NCI-H460 (cell line): ENCODE measurements around the gene KRT37. TPM values are rescaled to one million over a fixed set of nuclear protein-coding genes. Genes with fewer than 3 reads are reported as not detected.
A peak's percentile ranks its signal among the peaks of the same experiment; 100 is the strongest.
"Not testable (repeated sequence)": the region's sequence is repeated elsewhere in the genome, so short reads cannot be mapped to it uniquely, and the experiment has no call there.

Experiments used
- DNase-seq: peaks from one replicate; pipeline ENCODE4 v3.0.0-alpha.2; 2016; ENCODE audit warnings: low read depth; ENCODE audit errors: extremely low read depth
- total RNA-seq: library from RNA; depleted of rRNA; stranded (reverse); fragments of >200 nt; shearing (Covaris generic); gene quantifications from 2 replicates; pipeline ENCODE4 v1.2.3, GENCODE V29; 2014

The KRT37 gene
- total RNA-seq, 1 experiment from 2014 or later: not detected

DNA sequence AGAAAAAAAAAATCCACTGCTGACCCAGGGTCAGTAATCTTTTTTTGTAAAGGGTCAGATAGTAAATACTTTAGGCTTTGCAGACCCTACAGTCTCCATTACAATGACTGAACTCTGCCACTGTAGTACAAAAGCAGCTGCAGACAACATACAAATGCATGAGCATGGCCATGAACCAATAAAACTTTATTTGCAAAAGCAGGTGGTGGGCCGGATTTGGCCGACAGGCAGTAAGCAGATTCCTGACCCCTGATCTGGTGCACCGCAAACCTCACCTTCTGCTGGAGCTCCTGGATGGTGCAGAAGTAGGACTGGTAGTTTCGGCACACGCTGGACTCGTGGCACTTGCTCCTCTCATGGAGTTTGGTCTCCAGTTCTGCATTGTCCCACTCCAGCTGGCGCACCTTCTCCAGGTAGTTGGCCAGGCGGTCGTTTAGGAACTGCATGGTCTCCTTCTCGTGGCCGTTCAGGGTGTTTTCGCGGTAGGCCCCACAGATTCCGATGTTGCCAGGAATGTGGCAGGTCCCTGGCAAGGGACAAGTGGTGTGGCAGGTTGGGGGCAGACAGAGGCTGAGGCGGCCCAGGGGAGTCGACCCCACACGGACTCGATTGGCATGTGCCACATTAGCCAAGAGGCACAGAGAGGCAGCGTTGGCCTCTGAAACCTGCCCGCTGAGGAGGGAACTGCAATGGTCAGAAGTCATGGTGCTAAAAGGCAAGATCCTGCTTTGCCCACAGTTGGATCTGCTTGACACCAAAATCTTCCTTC lies 13.1 kb downstream of the KRT37 start:
- no peak for DNase-seq

DNA sequence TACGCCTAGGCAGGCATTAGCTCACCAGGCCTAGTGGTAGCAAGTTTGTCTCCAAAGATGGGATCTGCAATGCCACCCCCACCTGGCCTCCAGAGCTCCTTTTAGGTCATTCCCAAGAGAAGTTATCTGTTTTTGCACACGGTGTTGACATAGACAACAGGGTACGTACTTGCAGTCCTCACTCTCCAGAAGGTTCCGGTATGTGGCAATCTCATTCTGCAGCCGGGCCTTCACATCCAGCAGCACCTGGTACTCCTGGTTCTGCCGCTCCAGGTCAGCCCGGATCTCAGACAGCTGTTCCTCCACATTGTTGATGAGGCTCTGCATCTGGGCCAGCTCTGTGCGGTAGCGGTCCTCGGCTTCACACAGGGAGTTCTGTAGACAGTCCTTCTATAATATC lies 17.2 kb downstream of the KRT37 start:
- no peak for DNase-seq

GRCh38 chr17:41406205-41406604 lies 18.2 kb downstream of the KRT37 start:
- DNase-seq: no peak

DNA sequence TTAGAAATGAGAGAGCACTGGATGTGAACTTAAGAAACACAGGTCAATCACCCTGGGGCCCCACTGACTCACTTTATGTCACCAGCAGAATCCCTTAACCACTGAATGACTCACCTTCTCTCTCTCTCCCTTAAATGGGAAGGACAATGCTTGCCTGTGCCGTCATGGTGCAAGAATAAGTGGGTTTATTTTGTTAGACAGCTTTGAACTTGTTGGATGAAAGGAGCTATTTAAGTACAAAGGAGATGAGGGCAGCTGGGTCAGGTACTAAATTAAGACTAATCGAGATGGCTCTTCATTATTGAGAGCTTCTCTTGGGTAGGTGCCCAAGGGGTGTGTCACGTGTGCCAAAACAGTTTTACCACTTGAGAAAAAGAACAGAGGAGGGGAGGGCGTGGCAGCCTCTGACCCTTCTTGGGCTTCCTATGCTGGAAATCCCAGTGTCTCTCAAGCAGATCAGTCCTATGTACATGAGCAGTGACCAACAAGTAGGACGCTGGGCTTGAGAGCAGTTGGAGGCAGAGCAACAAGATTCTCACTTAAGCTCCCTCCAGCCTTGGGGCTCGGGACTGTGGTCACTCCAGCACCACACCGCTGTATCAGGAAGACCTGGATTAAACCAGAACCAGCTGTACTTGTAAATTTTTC lies 20.2 kb downstream of the KRT37 start:
- peak; percentile 28 for DNase-seq

GRCh38 chr17:41403404-41404023 lies 20.9 kb downstream of the KRT37 start:
- no peak for DNase-seq

DNA sequence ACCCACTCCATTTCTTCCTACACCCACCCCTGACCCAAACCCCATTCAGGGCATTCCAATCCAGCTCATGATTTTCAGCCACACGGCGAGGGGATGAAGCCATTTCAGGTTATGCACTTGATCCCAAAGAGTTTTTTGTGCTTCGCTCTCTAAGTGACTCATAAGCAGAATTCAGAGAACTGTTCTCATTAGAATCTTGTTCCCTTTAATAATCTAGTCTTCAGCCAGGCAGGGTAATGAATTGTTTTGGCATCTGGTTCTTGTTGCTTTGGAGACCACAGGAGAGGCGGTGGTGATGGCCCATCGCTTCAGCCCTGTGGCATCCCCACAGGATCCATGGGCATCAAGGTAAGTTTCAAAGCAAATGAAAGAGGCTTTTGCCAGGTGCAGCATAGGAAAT lies 22.2 kb downstream of the KRT37 start:
- DNase-seq: no peak

DNA sequence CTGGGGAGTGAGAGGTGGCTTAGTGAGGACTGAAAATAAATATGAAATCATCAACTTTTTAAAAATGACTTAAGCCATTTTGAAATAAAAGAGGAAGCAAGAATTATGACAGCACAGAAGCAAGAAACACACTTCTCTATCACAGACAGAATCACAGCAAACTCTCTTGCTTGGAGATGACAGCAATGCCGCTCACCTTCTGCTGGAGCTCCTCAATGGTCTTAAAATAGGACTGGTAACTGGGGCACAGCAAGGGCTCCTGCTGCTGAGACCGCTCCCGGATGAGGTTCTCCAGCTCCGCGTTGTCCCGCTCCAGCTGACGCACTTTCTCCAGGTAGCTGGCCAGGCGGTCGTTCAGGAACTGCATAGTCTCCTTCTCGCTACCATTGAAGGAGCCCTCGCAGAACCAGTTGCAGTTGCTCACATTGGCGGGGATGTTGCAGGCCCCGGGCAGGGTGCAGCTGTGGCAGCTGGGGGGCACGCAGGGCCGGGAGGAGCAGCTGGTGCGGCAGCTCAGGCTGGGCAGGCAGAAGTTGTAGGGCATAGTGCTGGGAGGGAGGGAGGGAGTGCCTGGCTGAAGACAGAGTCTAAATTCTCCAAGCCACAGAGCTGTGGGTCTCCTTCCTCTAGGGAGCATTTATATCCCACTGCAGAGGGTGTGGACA lies 27.3 kb downstream of the KRT37 start, which contains the start of gene KRT31:
Gene KRT31, minus strand, starts transcription at position 613 of the 665 bp plus-strand sequence. Its CDS starts 69 bp downstream, at position 544.
- DNase-seq: no peak

GRCh38 chr17:41396340-41396739 lies 28.0 kb downstream of the KRT37 start:
- DNase-seq: no peak

GRCh38 chr17:41395611-41396010 lies 28.8 kb downstream of the KRT37 start:
- DNase-seq: no peak

GRCh38 chr17:41395044-41395443 lies 29.3 kb downstream of the KRT37 start:
- not testable (repeated sequence) for DNase-seq

DNA sequence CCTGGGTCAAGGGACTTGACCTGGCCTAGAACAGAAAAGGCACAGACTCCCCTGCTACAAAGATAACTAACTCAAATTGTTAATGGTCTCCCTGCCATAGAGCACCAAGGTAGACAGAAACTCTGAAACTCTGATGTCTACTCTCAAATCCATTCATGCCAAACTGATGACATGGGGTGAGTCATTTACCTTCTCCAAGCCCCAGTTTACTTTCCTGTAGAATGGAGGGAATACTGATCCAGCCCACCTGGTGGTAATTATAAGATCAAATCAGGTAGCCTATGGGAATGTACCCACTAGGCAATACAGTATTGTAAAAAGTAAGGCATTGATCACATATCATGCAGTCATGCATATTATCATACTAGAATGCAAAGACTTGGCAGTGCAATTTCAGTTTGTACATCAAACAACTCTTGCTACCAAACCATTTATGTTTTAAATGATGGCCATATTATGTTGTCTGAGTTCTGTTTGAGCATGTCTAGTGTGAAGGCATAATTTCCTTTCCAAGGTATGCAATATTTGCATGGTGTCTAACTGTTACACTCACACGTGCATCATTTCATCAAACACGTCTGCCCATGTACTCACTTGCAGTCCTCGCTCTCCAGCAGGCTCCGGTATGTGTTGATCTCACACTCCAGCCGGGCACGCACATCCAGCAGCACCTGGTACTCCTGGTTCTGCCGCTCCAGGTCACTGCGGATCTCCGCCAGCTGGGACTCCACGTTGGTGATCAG lies 30.0 kb downstream of the KRT37 start:
- no peak for DNase-seq

GRCh38 chr17:41393826-41394225 lies 30.6 kb downstream of the KRT37 start:
- DNase-seq: no peak

- no peak for DNase-seq
These were observed 31.1 kb downstream of the KRT37 start for GRCh38 chr17:41393294-41393693.

DNA sequence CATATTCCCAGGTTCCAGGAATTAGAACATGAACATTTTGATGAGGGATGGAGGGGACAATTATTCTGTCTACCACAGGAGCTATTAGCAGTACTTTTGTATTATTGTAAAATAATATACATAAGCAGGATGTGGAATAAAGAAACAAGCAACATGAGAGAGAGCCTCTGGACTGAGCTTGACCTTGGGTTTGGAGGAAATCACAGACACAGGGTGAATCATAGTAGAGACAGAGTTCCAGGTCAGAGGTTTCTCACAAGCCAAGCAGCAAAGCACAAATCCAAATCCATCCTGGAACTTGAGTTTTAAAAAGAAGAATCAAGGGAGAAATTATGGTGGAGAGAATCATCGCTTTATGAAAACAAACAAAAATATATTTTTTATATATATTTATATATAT lies 32.1 kb downstream of the KRT37 start:
- DNase-seq: no peak

DNA sequence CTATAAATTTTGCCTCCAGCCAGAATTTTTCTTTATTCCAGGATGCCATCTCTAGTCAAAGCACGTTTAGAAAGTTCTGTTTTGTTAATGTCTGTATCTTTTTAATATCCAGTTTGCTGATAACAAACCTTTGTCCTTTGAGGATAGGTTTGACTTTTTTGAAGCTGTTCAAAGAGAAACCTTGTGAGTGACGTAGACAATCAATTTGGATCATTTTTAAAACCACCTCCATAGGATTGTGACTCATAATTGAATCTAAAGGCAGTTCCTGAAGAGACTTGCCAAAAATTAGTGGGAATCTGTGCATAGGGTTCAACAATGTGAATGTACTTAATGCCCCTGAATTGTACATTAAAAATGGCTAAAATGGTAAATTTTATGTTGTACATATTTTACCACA lies 32.9 kb downstream of the KRT37 start:
- no peak for DNase-seq

DNA sequence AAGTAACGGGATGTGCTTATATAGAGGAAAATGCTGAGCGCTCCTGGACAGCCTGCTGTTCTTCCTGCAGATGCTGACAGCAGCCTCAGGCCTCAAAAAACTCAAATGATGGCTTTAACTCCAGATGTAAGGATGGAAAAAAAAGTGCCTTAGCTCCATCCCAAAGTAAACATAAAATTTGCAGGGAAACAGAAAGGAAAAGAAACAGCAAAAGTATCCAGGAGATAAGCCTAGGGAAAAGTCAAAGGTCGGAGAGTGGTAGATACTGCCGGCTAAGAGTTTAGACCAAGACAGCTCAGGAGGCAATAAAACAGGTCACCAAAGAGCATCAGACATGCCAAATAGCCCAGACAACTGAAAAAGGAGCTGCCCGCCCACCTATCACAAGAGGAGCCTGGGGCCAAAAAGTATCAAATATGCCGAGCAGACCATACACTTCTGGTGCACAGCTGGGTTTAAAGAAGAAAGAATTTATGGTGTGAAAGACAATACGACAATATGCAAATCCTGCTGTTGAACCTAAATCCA lies 33.9 kb downstream of the KRT37 start:
- DNase-seq: no peak

DNA sequence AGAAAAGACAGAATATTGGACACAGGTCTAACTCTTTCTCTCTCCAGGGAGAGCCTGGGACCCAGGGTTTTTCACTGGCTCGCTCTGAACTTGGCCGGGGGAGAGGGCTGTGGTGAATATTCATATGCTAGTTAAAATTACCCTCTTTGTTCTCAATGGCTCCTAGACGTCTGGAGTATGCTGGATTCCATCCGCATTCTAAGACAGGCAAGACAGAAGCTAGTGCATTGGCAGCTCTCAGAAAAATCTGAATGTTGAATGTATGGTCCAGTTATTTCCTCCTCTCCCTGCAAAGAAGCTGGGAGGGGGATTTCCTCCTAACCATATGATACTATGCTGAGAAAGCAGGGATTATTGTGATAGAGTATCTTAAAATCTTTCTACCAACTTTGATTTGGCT lies 36.7 kb downstream of the KRT37 start:
- no peak for DNase-seq

DNA sequence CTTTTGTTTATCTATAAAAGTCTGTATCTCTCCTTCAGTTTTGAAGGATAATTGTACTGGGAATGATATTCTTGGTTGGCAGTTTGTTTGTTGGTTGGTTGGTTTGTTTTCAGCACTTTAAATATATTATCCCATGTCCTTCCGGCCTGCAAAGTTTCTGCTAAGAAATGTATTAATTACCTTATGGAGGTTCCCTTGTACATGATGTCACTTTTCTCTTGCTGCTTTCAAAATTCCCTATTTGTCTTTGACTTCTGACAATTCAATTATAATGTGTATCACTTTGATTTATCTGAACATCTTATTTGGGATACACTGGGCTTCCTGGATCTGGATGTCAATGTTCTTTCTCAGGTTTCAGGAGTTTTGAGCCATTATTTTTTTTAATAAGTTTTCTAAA lies 38.2 kb downstream of the KRT37 start:
- DNase-seq: no peak

- no peak for DNase-seq
These were observed 40.7 kb downstream of the KRT37 start for GRCh38 chr17:41383690-41384089.

GRCh38 chr17:41382394-41382793 lies 42.0 kb downstream of the KRT37 start:
- no peak for DNase-seq
